Measurements from ENCODE around the gene LSM14A. TPM values are rescaled to one million over a fixed set of nuclear protein-coding genes. Genes with fewer than 3 reads are reported as not detected.

Gene LSM14A
- polyA plus RNA-seq, 2 of the 4 experiments (the other 2 are of a cell fraction): 241 to 264 TPM

GRCh38 chr19:34180709-34181108, 8.4 kb downstream of the LSM14A start:
- CTCF ChIA-PET: interaction anchor here (0.8 kb wide), 1 partner anchor 156 kb away, joined by 3 read pairs; no protein-coding TSS in a partner anchor
- no peaks in the 10 kb centered on the region for H3K9me3 ChIP-seq
- H3K27ac ChIP-seq: no peak overlapping the region
- WGBS (ENCODE audit: missing lambda C conversion rate): 94% methylated on average over 5 of the region's 5 CpGs
- no peak overlapping the region for H3K4me2 ChIP-seq
- H3K4me3 ChIP-seq: no peak overlapping the region
- FAIRE-seq: no peak
- H3K4me1 ChIP-seq: peaks cover 93% of the 10 kb centered on the region
- POLR2A ChIA-PET: no interaction called here
- ATAC-seq: no peak; a peak in 1 of 6 replicates
- no peak for DNase-seq (ENCODE audit: low read depth in 1 of 2, low spot score in 1 of 2)
- TF ChIP-seq EHF (CRISPR knock-in tag; IDR thresholded peaks at IDR 0.05): no peak

DNA sequence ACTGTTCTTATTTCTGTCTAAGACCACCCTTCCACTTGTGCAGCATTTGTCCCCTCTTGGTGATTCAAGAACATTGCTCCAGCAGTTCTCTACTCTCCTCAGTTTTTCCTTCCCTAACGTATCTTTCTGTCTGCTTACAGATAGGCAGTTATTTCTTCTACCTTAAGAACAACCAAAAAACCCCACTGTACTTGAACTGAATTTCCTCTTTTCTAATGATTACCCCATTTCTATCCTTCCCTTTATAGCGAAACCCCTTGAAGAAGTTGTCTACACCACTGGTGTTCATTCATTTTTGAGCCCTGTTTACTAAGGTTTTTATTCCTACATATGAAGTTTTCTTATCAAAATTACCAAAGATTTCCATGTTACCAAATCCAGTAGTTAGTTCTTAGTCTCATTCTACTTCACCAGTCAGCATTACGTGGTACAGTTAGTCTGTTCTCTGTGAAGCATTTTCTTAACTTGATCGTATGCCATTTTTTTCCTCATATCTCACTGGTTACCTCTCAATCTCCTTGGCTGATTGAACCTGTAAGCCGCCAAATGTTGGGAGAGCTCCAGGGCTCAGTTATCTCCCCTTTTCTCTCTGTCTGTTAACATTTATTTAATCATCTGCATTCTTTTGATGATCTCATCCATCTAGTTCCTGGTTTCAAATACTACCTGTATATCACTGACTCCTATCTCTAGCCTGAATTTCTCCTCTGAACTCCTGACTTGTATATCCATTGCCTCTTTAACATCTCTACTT, 9.0 kb downstream of the LSM14A start:
- ChIA-PET POLR2A (interaction anchor here (1.4 kb wide), 1 partner anchor 10 kb away, joined by 3 read pairs; no protein-coding TSS in a partner anchor), CTCF (interaction anchor here (1.0 to 1.7 kb wide), 2 partner anchors 40 to 403 kb away, joined by 4 to 5 read pairs; no protein-coding TSS in a partner anchor)
- FAIRE-seq (no peak), ATAC-seq (peak in 1 of 2 experiments; percentile 14; a peak in 1 of 6 replicates), DNase-seq (ENCODE audit: low read depth in 1 of 2, low spot score in 1 of 2) (no peak)
- Histone ChIP-seq H3K27ac (no peak overlapping the region), H3K4me3 (no peak overlapping the region), H3K9me3 (no peaks in the 10 kb centered on the region), H3K4me1 (peaks cover 91% of the 10 kb centered on the region), H3K4me2 (peak overlapping the region; percentile 3; the same call in 2 of the 3 replicates)
- 88% methylated on average over 5 of the region's 5 CpGs for WGBS (ENCODE audit: missing lambda C conversion rate)
- no peak for TF ChIP-seq CBX8 (IDR thresholded peaks at IDR 0.05)
- TF ChIP-seq ELK1 (IDR thresholded peaks at IDR 0.05; ENCODE audit: low read depth, low read length): no peak
- no peak for TF ChIP-seq EHMT2 (IDR thresholded peaks at IDR 0.05; ENCODE audit: low read depth)
- TF ChIP-seq KDM1A (IDR thresholded peaks at IDR 0.05; ENCODE audit: low read depth): no peak
- TF ChIP-seq NPAS2 (CRISPR knock-in tag; IDR thresholded peaks at IDR 0.05; ENCODE audit: borderline replicate concordance): no peak
- TF ChIP-seq POLR2AphosphoS2 (conservative IDR thresholded peaks at IDR 0.05; ENCODE audit: low read length): no peak
- TF ChIP-seq ZC3H11A (IDR thresholded peaks at IDR 0.05): no peak
- TF ChIP-seq CEBPB (IDR thresholded peaks at IDR 0.05): no peak
- TF ChIP-seq HDAC2 (IDR thresholded peaks at IDR 0.05): no peak
- TF ChIP-seq RARB (CRISPR knock-in tag; IDR thresholded peaks at IDR 0.05): no peak
- no peak for TF ChIP-seq NR3C1 (IDR thresholded peaks at IDR 0.05)
- TF ChIP-seq FOSL2 (IDR thresholded peaks at IDR 0.05): no peak
- no peak for TF ChIP-seq FOSL2 (CRISPR knock-in tag; IDR thresholded peaks at IDR 0.05)
- TF ChIP-seq GATA3 (IDR thresholded peaks at IDR 0.05; ENCODE audit: borderline replicate concordance): no peak
- no peak for TF ChIP-seq MAFK (IDR thresholded peaks at IDR 0.05; ENCODE audit: partially characterized antibody)
- TF ChIP-seq HEYL (CRISPR knock-in tag; IDR thresholded peaks at IDR 0.05): no peak

DNA sequence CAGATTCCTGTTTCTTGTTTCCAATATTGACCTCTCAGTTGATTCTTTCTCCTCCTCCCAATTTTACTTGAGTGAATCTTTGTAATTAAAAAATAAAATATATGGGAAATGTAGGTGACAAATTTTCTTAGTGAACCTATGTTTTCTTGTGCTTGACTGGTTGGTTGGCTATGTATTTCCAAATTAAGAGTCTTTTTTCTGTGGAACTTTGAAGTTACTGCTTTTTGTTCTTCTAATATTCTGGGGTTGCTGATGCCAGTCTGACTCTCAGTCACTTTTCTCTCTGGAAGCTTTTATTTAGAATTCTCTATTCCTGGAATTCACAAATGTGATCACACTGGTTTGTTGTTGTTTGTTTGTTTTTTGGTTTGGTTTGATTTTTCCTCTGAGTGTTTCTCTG, 9.8 kb downstream of the LSM14A start:
- no peak for FAIRE-seq
- POLR2A ChIA-PET: interaction anchor here (1.2 to 1.4 kb wide), 2 partner anchors 9 to 11 kb away, joined by 3 to 4 read pairs; no protein-coding TSS in a partner anchor

More for the DNA sequence above, 9.8 kb downstream of the LSM14A start:
- no peak for TF ChIP-seq SMC3 (IDR thresholded peaks at IDR 0.05)
- no peak for TF ChIP-seq NPAS2 (CRISPR knock-in tag; IDR thresholded peaks at IDR 0.05; ENCODE audit: borderline replicate concordance)
- TF ChIP-seq EHMT2 (IDR thresholded peaks at IDR 0.05; ENCODE audit: low read depth): no peak
- no peak for TF ChIP-seq ZC3H11A (IDR thresholded peaks at IDR 0.05)
- TF ChIP-seq, protein P1, sequence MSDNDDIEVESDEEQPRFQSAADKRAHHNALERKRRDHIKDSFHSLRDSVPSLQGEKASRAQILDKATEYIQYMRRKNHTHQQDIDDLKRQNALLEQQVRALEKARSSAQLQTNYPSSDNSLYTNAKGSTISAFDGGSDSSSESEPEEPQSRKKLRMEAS (IDR thresholded peaks at IDR 0.05): no peak
- TF ChIP-seq TP53 (CRISPR knock-in tag; IDR thresholded peaks at IDR 0.05): no peak
- no peak for TF ChIP-seq MYC (IDR thresholded peaks at IDR 0.05; ENCODE audit: borderline replicate concordance, low read length)
- no peak for TF ChIP-seq EP300 (IDR thresholded peaks at IDR 0.05)
- no peak for TF ChIP-seq JUNB (IDR thresholded peaks at IDR 0.05)
- no peak for TF ChIP-seq FOXS1 (CRISPR knock-in tag; IDR thresholded peaks at IDR 0.05)
- no peak for TF ChIP-seq HOXA7 (CRISPR knock-in tag; IDR thresholded peaks at IDR 0.05)
- TF ChIP-seq PHF8 (IDR thresholded peaks at IDR 0.05; ENCODE audit: borderline replicate concordance, low read depth): no peak
- no peak for TF ChIP-seq MAZ (IDR thresholded peaks at IDR 0.05; ENCODE audit: borderline replicate concordance, low read depth, low read length)
- Histone ChIP-seq H3K4me1 (peaks cover 83% of the 10 kb centered on the region), H3K4me3 (no peak overlapping the region), H3K4me2 (0 out of 3 replicates have a peak overlapping the region, but pooled peaks have one; percentile 3), H3K9me3 (no peaks in the 10 kb centered on the region), H3K27ac (no peak overlapping the region)
- no peak for ATAC-seq
- no peak for DNase-seq (ENCODE audit: low read depth in 1 of 2, low spot score in 1 of 2)
- CTCF ChIA-PET: interaction anchor here (1.0 to 1.7 kb wide), 5 partner anchors 10 to 404 kb away, joined by 3 to 5 read pairs (median 4); no protein-coding TSS in a partner anchor

All from A549 (cell line).